KMS-11 (cell line): ENCODE data around the gene ANGPTL2.

ENCODE experiments used
- H2AFZ ChIP-seq: fragments of 200-600 bp; sonication (generic); 2 replicates; pipeline ENCODE4 v1.6.1; 2016; ENCODE audit warnings: antibody characterized with exemption, mixed run types, low read depth
- H3K27ac ChIP-seq: fragments of 200-600 bp; sonication (generic); 2 replicates; pipeline ENCODE4 v1.6.1; 2016; ENCODE audit warnings: mild to moderate bottlenecking, mixed run types
- H3K27me3 ChIP-seq: fragments of 200-600 bp; sonication (generic); 2 replicates; pipeline ENCODE4 v1.6.1; 2017; ENCODE audit warnings: mild to moderate bottlenecking, low read depth, mixed run types, moderate library complexity; ENCODE audit not compliant: insufficient read depth
- H3K36me3 ChIP-seq: fragments of 200-600 bp; sonication (generic); 2 replicates; pipeline ENCODE4 v1.6.1; 2017; ENCODE audit warnings: mild to moderate bottlenecking, mixed run types; ENCODE audit not compliant: insufficient read depth
- H3K4me1 ChIP-seq: fragments of 200-600 bp; sonication (generic); 2 replicates; pipeline ENCODE4 v1.6.1; 2016; ENCODE audit warnings: mild to moderate bottlenecking, low read depth, mixed run types; ENCODE audit not compliant: poor library complexity, severe bottlenecking
- H3K4me2 ChIP-seq: fragments of 200-600 bp; sonication (generic); 2 replicates; pipeline ENCODE4 v1.7.0; 2016; ENCODE audit warnings: mild to moderate bottlenecking, mixed run types
- H3K4me3 ChIP-seq: fragments of 200-600 bp; sonication (generic); IDR thresholded peaks from 2 replicates; pipeline ENCODE4 v1.6.1; 2017; ENCODE audit warnings: low read depth, low read length, mixed read lengths; ENCODE audit not compliant: insufficient read depth
- H3K79me2 ChIP-seq: fragments of 200-600 bp; sonication (generic); 2 replicates; pipeline ENCODE4 v1.6.1; 2016; ENCODE audit warnings: low read depth, mixed run types; ENCODE audit not compliant: insufficient read depth
- H3K9ac ChIP-seq: fragments of 200-600 bp; sonication (generic); 2 replicates; pipeline ENCODE4 v1.6.1; 2016; ENCODE audit warnings: mild to moderate bottlenecking, mixed run types
- H4K20me1 ChIP-seq: fragments of 200-600 bp; sonication (generic); 2 replicates; pipeline ENCODE4 v1.6.1; 2016; ENCODE audit warnings: mild to moderate bottlenecking, mixed run types; ENCODE audit not compliant: insufficient read depth
- TF ChIP-seq, protein P1 (sequence below): fragments of 200-600 bp; sonication (generic); conservative IDR thresholded peaks from 2 replicates; pipeline ENCODE4 v1.6.1; 2017; ENCODE audit warnings: low read depth, mild to moderate bottlenecking, antibody characterized with exemption, low read length, moderate library complexity, mixed read lengths

ANGPTL2 gene

DNA sequence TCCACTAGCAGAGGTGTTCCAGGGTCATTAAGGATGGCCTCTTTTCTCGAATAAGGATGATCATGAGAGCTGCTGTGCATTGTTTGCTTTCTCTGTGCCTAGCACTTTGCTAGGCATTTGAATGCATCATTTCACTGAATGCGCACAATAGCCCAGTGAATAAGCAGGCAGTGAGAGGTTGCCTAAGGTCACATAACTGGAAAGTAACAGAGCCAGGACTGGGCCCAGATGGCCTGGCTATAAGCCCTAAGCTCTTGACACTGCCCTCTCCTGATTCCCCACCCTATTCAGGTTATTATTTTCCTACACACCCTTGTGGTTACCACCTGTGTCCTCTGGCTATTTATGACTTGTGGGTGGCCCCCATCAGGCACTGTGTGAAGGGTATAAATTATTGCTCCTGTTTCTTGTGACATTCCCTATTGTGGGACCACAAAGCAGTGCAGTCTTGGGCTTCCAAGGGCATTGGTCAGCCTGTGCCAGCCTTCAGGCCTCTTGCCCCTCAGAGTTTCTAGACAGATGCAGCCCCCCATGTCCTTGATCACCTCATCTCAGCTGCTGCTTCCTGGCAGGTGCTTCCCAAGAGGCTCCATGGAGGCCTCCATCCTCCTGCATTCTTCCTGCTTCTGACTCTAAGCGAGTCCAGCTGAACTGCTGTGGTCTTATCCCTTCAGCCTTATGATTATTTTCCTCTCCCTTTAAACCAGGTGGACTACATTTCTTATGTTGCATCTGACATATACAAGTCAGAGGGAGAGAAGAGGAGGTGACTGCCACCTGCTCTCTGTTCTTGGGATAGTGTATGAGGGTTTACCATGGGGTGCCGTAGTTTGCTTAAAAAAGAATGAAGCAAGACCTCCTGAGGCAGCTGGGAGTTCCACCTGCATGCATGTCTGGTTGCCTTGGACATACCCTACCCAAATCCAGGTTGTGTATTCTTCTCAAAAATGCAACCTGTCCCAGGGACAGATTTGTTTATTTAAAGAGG, 47.6 kb downstream of the ANGPTL2 start:
- no peak overlapping the region; the same call in 1 of the 2 replicates for H3K9ac ChIP-seq
- TF ChIP-seq, protein P1, sequence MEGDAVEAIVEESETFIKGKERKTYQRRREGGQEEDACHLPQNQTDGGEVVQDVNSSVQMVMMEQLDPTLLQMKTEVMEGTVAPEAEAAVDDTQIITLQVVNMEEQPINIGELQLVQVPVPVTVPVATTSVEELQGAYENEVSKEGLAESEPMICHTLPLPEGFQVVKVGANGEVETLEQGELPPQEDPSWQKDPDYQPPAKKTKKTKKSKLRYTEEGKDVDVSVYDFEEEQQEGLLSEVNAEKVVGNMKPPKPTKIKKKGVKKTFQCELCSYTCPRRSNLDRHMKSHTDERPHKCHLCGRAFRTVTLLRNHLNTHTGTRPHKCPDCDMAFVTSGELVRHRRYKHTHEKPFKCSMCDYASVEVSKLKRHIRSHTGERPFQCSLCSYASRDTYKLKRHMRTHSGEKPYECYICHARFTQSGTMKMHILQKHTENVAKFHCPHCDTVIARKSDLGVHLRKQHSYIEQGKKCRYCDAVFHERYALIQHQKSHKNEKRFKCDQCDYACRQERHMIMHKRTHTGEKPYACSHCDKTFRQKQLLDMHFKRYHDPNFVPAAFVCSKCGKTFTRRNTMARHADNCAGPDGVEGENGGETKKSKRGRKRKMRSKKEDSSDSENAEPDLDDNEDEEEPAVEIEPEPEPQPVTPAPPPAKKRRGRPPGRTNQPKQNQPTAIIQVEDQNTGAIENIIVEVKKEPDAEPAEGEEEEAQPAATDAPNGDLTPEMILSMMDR: no peak
- peak overlapping the region; percentile 49 for H3K27ac ChIP-seq
- no peaks in the 10 kb centered on the region for H3K36me3 ChIP-seq
- H3K79me2 ChIP-seq: no peaks in the 10 kb centered on the region
- H2AFZ ChIP-seq: 0 out of 2 replicates have a peak overlapping the region, but pooled peaks have one; percentile 15
- H3K27me3 ChIP-seq: no peaks in the 10 kb centered on the region
- peak overlapping the region; percentile 56 for H3K4me2 ChIP-seq
- H3K4me1 ChIP-seq: peaks cover 50% of the 10 kb centered on the region
- H3K4me3 ChIP-seq: no peak overlapping the region
- H4K20me1 ChIP-seq: no peaks in the 10 kb centered on the region

DNA sequence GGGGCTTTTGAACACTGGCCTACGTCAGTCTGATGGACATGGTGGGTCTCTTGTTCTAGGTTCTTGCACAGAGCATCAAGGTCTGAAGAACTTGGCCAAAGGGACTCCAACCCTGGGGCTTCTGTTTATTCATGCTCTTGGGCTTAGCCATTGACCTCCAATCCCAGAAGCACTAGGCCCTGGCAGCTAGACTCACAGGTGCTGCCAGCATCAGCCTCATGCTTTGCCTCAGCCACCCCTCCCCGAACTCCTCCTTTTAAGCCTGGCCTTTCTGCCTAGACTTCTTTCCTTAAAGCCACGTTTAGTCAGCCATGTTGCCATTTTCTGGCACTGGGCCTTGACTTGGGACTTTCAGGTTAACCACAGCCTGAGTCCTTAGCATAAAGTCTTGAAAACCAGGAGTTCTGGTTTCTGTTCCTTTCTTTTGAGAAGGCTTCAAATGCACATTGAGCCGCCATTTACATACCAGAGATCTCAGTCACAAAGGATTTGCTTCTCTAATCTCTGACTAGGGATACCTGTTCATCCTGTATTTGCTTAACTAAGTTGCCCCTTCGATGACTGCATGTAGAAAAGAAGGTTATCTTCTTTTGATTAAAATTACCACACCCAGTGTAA, 54.7 kb downstream of the ANGPTL2 start:
- Histone ChIP-seq H3K4me2 (peak overlapping the region; percentile 56), H3K4me1 (peaks cover 30% of the 10 kb centered on the region), H3K9ac (peak overlapping the region; percentile 14; the same call in 1 of the 2 replicates), H3K27me3 (no peaks in the 10 kb centered on the region), H2AFZ (peak overlapping the region; percentile 69), H3K36me3 (no peaks in the 10 kb centered on the region), H3K79me2 (no peaks in the 10 kb centered on the region), H3K4me3 (no peak overlapping the region), H4K20me1 (no peaks in the 10 kb centered on the region), H3K27ac (peak overlapping the region; percentile 77)
- TF ChIP-seq, protein P1: no peak

DNA sequence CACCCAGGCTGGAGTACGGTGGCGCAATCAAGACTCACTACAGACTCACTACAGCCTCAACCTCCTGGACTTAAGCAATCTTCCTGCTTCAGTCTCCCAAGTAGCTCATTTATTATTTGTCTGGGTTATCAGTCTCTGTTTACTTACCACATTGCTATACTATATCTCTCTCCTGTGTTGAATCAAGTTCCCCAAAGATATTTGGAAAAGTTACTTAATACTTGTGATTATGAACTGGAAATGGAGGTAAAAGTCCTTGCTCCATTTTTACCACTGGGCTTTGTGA, 55.6 kb downstream of the ANGPTL2 start:
- no peak overlapping the region for H3K4me3 ChIP-seq
- H3K9ac ChIP-seq: no peak overlapping the region
- no peak overlapping the region for H2AFZ ChIP-seq
- H3K79me2 ChIP-seq: no peaks in the 10 kb centered on the region
- no peak overlapping the region for H3K27ac ChIP-seq
- TF ChIP-seq, protein P1: no peak
- no peaks in the 10 kb centered on the region for H4K20me1 ChIP-seq
- peaks cover 30% of the 10 kb centered on the region for H3K4me1 ChIP-seq
- no peaks in the 10 kb centered on the region for H3K27me3 ChIP-seq
- no peak overlapping the region for H3K4me2 ChIP-seq
- no peaks in the 10 kb centered on the region for H3K36me3 ChIP-seq

DNA sequence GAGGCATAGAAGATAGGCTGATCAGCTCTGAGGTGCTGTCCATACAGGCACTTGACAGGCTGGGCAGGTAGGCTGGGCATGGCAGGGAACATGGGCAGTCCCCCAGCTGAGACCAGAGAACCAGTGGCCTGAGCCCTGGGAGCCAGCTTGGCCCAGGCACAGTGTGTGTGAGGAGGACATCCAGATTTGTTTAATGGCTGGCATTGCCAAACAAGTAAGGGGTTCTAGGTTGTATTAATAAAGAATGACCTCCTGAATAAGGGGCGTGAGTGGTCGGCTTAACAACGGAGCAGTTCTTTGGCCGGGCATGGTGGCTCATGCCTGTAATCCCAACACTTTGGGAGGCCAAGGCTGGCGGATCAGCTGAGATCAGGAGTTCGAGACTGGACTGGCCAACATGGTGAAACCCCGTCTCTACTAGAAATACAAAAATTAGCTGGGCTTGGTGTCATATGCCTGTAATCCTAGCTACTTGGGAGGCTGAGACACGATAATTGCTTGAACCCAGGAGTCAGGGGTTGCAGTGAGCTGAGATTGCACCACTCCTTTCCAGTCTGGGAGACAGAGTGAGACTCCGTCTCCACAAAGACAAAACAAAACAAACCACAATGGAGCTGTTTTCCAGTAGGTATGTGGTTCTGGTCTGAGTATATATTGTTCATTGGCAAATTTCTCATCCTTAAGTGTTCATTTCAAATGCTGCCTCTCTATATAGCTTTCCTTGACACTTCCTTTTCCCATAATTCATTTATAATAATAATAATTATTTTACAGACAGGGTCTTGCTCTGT, 56.2 kb downstream of the ANGPTL2 start:
- Histone ChIP-seq H3K9ac (no peak overlapping the region), H3K4me3 (no peak overlapping the region), H3K27me3 (no peaks in the 10 kb centered on the region), H2AFZ (no peak overlapping the region), H3K27ac (no peak overlapping the region), H3K36me3 (no peaks in the 10 kb centered on the region), H3K79me2 (no peaks in the 10 kb centered on the region), H3K4me1 (peaks cover 30% of the 10 kb centered on the region), H4K20me1 (no peaks in the 10 kb centered on the region), H3K4me2 (no peak overlapping the region)
- TF ChIP-seq, protein P1: no peak
